ENCODE data around the gene SH3RF2.

- TF ChIP-seq CTCF (IDR thresholded peaks at IDR 0.05; ENCODE audit: low read depth, low read length) = no peak
- TF ChIP-seq EZH2phosphoT487 (IDR thresholded peaks at IDR 0.05; ENCODE audit: low read depth) = no peak
These were observed 22.7 kb upstream of the SH3RF2 start for GRCh38 chr5:145913701-145914100.
